Hematopoietic multipotent progenitor cell treated with erythropoietin and hydrocortisone succinate and interleukin-3 and kit ligand, for 8 days (in vitro differentiated cells): Measurements from ENCODE around the gene MANSC4.
"Not testable (repeated sequence)": the region's sequence is repeated elsewhere in the genome, so short reads cannot be mapped to it uniquely, and the experiment has no call there.

Experiments
- DNase-seq: peaks from one replicate; pipeline ENCODE4 v3.0.0-alpha.2; 2015

The MANSC4 gene

DNA sequence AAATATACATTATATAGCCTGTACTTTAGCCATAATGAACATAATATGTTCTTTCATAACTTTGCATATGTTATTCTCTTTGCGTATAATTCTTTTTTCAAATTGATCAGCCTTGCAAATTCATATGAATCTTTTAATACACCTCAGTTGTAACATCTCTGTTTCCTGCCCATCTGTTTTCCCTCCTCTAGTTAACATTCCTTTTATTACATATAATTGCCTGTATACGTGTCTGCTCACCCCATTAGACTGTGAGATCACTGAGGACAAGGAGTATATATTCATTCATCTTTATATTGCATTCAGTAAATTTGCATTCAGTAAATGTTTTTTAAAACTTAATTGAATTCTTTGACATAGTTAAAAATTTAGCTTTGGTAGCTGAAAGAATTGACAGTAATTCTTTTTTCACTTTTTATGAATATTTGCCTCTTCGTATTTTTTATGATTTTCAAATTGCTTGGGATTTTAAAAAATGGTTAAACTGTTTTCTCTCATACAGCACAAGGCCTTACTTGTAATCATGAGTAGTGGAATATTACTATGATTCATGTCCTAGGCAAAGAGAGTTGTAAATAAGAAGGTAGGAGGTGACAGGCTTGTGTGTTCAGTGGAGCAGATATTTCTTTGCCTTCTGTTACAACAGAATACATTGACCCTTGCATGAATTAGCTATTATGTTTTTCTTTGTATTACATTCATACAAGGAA, 32.8 kb downstream of the MANSC4 start:
- DNase-seq = no peak

DNA sequence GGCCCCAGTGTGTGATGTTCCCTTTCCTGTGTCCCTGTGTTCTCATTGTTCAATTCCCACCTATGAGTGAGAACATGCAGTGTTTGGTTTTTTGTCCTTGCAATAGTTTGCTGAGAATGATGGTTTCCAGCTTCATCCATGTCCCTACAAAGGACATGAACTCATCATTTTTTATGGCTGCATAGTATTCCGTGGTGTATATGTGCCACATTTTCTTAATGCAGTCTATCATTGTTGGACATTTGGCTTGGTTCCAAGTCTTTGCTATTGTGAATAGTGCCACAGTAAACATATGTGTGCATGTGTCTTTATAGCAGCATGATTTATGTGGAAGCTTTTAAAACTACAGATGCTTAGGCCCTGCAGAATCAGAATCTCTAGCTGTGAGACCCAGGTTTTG, 34.3 kb downstream of the MANSC4 start:
- not testable (repeated sequence) for DNase-seq

DNA sequence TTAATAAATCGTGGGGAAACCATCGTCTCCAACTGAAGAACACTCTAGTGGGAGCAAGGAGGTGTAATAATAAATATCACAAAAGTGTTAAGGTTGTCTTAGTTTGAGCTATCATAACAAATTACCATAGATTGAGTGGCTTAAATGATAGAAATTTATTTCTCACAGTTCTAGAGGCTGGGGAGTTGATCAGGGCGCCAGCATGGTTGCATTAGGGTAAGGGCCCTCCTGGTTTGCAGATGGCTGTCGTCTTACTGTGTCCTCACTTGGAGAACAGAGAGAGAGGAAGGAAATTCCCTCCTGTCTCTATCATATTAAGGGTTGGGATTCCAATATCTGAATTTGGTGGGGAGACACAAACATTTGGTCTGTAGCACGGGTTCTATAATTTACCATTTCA, 36.4 kb downstream of the MANSC4 start:
- DNase-seq = no peak

- DNase-seq = not testable (repeated sequence)
These were observed 45.7 kb downstream of the MANSC4 start for GRCh38 chr12:27734321-27734720.

- no peak for DNase-seq
These were observed 46.2 kb downstream of the MANSC4 start for GRCh38 chr12:27733791-27734190.

DNA sequence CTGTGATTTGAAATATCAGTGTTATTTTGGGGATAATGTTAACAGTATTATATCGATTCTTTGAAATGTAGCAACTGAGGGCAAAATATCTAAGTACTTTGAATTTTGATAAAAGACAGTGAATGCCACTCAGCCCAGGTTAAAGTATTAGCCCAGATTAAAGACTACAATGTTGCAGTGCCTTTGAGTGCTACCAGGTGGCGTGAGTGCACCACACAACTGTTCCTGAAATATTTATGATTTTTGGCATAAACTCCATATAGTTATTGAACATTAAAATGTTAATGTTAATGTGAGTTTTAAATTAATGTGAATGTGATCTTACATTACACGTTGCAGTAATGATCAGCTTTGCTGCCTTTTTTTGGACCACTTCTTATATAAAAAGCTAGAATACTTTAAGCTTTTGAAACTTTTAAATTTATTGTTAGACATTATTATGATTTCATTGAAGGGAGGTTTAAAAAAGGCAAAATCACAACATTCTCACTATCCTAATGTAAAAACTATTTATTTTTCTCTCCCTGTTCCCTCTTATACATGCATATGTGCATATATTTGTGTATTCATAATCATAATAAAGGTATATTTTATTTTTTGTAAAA, 46.9 kb downstream of the MANSC4 start:
- DNase-seq = peak; percentile 49

DNA sequence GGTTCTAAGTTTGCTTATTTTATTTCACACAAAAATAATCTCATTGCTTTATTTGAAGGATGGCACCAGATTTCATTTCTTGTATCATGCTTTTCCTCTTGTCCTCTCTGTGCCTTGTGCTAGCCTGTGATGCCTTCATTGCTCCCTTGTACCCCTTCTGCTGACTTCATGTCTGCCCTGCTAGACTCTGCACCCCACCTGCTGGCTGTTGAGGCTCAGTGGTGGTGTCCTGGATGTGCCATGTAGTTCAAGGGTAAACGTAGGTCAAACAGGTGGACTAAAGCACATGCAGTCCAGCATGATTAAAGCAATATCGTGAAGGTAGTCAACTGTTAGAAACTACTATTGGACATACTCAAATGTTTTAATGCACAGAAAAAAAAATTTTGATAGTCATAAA, 47.8 kb downstream of the MANSC4 start:
- peak; percentile 33 for DNase-seq

DNA sequence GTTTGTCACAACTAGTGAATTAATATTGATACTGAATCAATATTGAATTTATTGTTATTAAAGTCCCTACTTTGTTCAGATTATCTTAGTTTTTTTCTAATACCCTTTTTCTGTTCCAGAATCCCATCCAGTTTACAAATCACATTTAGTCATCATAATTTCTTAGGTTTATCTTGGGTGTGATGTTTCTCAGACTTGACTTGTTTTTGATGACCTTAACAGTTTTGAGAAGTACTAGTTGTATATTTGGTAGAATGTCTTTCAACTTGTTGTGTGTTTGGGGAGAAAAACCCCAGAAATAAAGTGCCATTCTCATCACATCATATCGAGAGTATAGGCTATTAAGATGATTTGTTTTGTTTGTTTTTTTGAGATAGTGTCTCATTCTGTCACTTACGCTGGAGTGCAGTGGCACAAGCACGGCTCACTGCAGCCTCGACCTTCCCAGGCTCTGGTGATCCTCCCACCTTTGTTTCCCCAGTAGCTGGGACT, 49.9 kb downstream of the MANSC4 start:
- no peak for DNase-seq

- DNase-seq = no peak
These were observed 56.8 kb downstream of the MANSC4 start for GRCh38 chr12:27723212-27723611.
